Measurements from ENCODE around the gene OR4N2. TPM values are rescaled to one million over a fixed set of nuclear protein-coding genes. Genes with fewer than 3 reads are reported as not detected.
A peak's percentile ranks its signal among the peaks of the same experiment; 100 is the strongest.
"Not testable (repeated sequence)": the region's sequence is repeated elsewhere in the genome, so short reads cannot be mapped to it uniquely, and the experiment has no call there.

OR4N2 gene
- total RNA-seq, 2 experiments from 2014 or later, result not detected

GRCh38 chr14:19771895-19772430, 31.6 kb upstream of the OR4N2 start:
- Histone ChIP-seq H3K4me3 (ENCODE audit: low read depth, low read length, poor library complexity, severe bottlenecking) (no peak overlapping the region), H3K27ac (ENCODE audit: low read depth, low read length, poor library complexity, severe bottlenecking) (no peak overlapping the region), H3K36me3 (ENCODE audit: insufficient read depth, low read length) (no peaks in the 10 kb centered on the region), H3K9me2 (ENCODE audit: insufficient read depth, low read length) (no peaks in the 10 kb centered on the region), H3K4me2 (ENCODE audit: low read length) (no peak overlapping the region), H4K20me1 (ENCODE audit: insufficient read depth, low read length) (no peaks in the 10 kb centered on the region), H3K79me2 (ENCODE audit: insufficient read depth, low read depth, low read length) (no peaks in the 10 kb centered on the region), H2AFZ (ENCODE audit: low read length) (no peak overlapping the region), H3K9me3 (ENCODE audit: low read length) (peaks cover 26% of the 10 kb centered on the region; the same call in 1 of the 2 replicates), H3K4me1 (ENCODE audit: insufficient read depth, low read length, poor library complexity, severe bottlenecking) (no peaks in the 10 kb centered on the region)
- TF ChIP-seq, protein P1, sequence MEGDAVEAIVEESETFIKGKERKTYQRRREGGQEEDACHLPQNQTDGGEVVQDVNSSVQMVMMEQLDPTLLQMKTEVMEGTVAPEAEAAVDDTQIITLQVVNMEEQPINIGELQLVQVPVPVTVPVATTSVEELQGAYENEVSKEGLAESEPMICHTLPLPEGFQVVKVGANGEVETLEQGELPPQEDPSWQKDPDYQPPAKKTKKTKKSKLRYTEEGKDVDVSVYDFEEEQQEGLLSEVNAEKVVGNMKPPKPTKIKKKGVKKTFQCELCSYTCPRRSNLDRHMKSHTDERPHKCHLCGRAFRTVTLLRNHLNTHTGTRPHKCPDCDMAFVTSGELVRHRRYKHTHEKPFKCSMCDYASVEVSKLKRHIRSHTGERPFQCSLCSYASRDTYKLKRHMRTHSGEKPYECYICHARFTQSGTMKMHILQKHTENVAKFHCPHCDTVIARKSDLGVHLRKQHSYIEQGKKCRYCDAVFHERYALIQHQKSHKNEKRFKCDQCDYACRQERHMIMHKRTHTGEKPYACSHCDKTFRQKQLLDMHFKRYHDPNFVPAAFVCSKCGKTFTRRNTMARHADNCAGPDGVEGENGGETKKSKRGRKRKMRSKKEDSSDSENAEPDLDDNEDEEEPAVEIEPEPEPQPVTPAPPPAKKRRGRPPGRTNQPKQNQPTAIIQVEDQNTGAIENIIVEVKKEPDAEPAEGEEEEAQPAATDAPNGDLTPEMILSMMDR (conservative IDR thresholded peaks at IDR 0.05; ENCODE audit: low read length), result no peak
- TF ChIP-seq EZH2phosphoT487 (IDR thresholded peaks at IDR 0.05; ENCODE audit: borderline replicate concordance, low read depth, low read length), result no peak
- ChIA-PET CTCF (ENCODE audit: unreplicated experiment) (no interaction called here), POLR2A (interaction anchor here (0.7 kb wide), 1 partner anchor 11 kb away, joined by 3 read pairs; no protein-coding TSS in a partner anchor)
- no peak for DNase-seq (ENCODE audit: low spot score)
- intact Hi-C loops (cut with micrococcal nuclease; ENCODE audit: unreplicated experiment), result loop anchor here (2.0 kb wide), 1 partner anchor 19 kb away; no protein-coding TSS in a partner anchor
- no TSS peak for BruUV-seq (replicated peaks)

GRCh38 chr14:19772454-19772853, 31.1 kb upstream of the OR4N2 start:
- H4K20me1 ChIP-seq (ENCODE audit: insufficient read depth, low read length); H3K4me1 ChIP-seq (ENCODE audit: insufficient read depth, low read length, poor library complexity, severe bottlenecking); BruUV-seq (replicated peaks); H3K9me2 ChIP-seq (ENCODE audit: insufficient read depth, low read length); H2AFZ ChIP-seq (ENCODE audit: low read length); H3K79me2 ChIP-seq (ENCODE audit: insufficient read depth, low read depth, low read length); CTCF ChIA-PET (ENCODE audit: unreplicated experiment); H3K4me3 ChIP-seq (ENCODE audit: low read depth, low read length, poor library complexity, severe bottlenecking); H3K4me2 ChIP-seq (ENCODE audit: low read length); H3K36me3 ChIP-seq (ENCODE audit: insufficient read depth, low read length); H3K27ac ChIP-seq (ENCODE audit: low read depth, low read length, poor library complexity, severe bottlenecking): not testable (repeated sequence)
- intact Hi-C loops (cut with micrococcal nuclease; ENCODE audit: unreplicated experiment), result loop anchor here (2.0 kb wide), 1 partner anchor 20 kb away; no protein-coding TSS in a partner anchor
- POLR2A ChIA-PET, result interaction anchor here (0.7 kb wide), 1 partner anchor 12 kb away, joined by 3 read pairs; no protein-coding TSS in a partner anchor
- peak; percentile 13 for DNase-seq (ENCODE audit: low spot score)
- peaks cover 26% of the 10 kb centered on the region; the same call in 1 of the 2 replicates for H3K9me3 ChIP-seq (ENCODE audit: low read length)

GRCh38 chr14:19773204-19773603, 30.4 kb upstream of the OR4N2 start, which contains the start of gene OR4M1:
Gene OR4M1, plus strand, starts transcription at chr14:19773504. Its CDS starts 6,819 bp downstream, at chr14:19780323.
- H3K4me3 ChIP-seq (ENCODE audit: low read depth, low read length, poor library complexity, severe bottlenecking); DNase-seq (ENCODE audit: low spot score); H3K36me3 ChIP-seq (ENCODE audit: insufficient read depth, low read length); BruUV-seq (replicated peaks); H3K4me2 ChIP-seq (ENCODE audit: low read length); POLR2A ChIA-PET; H2AFZ ChIP-seq (ENCODE audit: low read length); CTCF ChIA-PET (ENCODE audit: unreplicated experiment); H4K20me1 ChIP-seq (ENCODE audit: insufficient read depth, low read length); H3K27ac ChIP-seq (ENCODE audit: low read depth, low read length, poor library complexity, severe bottlenecking); H3K9me2 ChIP-seq (ENCODE audit: insufficient read depth, low read length); H3K79me2 ChIP-seq (ENCODE audit: insufficient read depth, low read depth, low read length); H3K4me1 ChIP-seq (ENCODE audit: insufficient read depth, low read length, poor library complexity, severe bottlenecking): not testable (repeated sequence)
- intact Hi-C loops (cut with micrococcal nuclease; ENCODE audit: unreplicated experiment), result loop anchor here (2.0 kb wide), 1 partner anchor 20 kb away; no protein-coding TSS in a partner anchor
- H3K9me3 ChIP-seq (ENCODE audit: low read length), result peaks cover 26% of the 10 kb centered on the region; the same call in 1 of the 2 replicates

All from OCI-LY7 (cell line).